GM23338 (cell line): ENCODE measurements around the gene DUSP9. TPM values are rescaled to one million over a fixed set of nuclear protein-coding genes. Genes with fewer than 3 reads are reported as not detected.

Experiments used
- ATAC-seq: fragments of 200-7000 bp; cut with Tn5 transposase; 3 replicates; pipeline ENCODE4 v1.9.1; 2020
- DNase-seq: peaks from one replicate; pipeline ENCODE4 v3.0.0-alpha.2; 2015; ENCODE audit warnings: low spot score
- H2AFZ ChIP-seq: fragments of 200-600 bp; sonication (generic); 2 replicates; pipeline ENCODE4 v1.8.0; 2016; ENCODE audit warnings: antibody characterized with exemption, mild to moderate bottlenecking, moderate library complexity
- H3F3A ChIP-seq: fragments of 200-600 bp; sonication (generic); replicated peaks from 2 replicates; pipeline ENCODE4 v1.8.0; 2017; ENCODE audit warnings: antibody characterized with exemption, mixed run types, low read depth
- H3K27ac ChIP-seq: fragments of 200-600 bp; sonication (generic); 2 replicates; pipeline ENCODE4 v1.6.1; 2016; ENCODE audit warnings: low read depth
- H3K27me3 ChIP-seq: fragments of 200-600 bp; sonication (generic); 2 replicates; pipeline ENCODE4 v1.8.0; 2016; ENCODE audit warnings: mild to moderate bottlenecking, mixed run types, moderate library complexity; ENCODE audit not compliant: insufficient read depth
- H3K36me3 ChIP-seq: fragments of 200-600 bp; sonication (generic); 2 replicates; pipeline ENCODE4 v1.8.0; 2016; ENCODE audit warnings: mild to moderate bottlenecking; ENCODE audit not compliant: insufficient read depth
- H3K4me1 ChIP-seq: fragments of 200-600 bp; sonication (generic); 2 replicates; pipeline ENCODE4 v1.8.0; 2016; ENCODE audit warnings: mild to moderate bottlenecking, moderate library complexity; ENCODE audit not compliant: insufficient read depth
- H3K4me2 ChIP-seq: fragments of 200-600 bp; sonication (generic); 2 replicates; pipeline ENCODE4 v1.7.1; 2017; ENCODE audit warnings: mixed run types
- H3K4me3 ChIP-seq: fragments of 200-600 bp; sonication (generic); 2 replicates; pipeline ENCODE4 v1.6.1; 2016; ENCODE audit warnings: mixed run types
- H3K79me2 ChIP-seq: fragments of 200-600 bp; sonication (generic); replicated peaks from 2 replicates; pipeline ENCODE4 v1.8.0; 2017; ENCODE audit warnings: mild to moderate bottlenecking; ENCODE audit not compliant: insufficient read depth
- H3K9me2 ChIP-seq: fragments of 200-600 bp; sonication (generic); 2 replicates; pipeline ENCODE4 v1.8.0; 2017; ENCODE audit not compliant: insufficient read depth
- H4K20me1 ChIP-seq: fragments of 200-600 bp; sonication (generic); replicated peaks from 2 replicates; pipeline ENCODE4 v1.8.0; 2017; ENCODE audit warnings: mild to moderate bottlenecking; ENCODE audit not compliant: insufficient read depth
- H3K27ac Mint-ChIP-seq: 2 replicates; pipeline ENCODE4 v1.8.0; 2020; ENCODE audit warnings: inconsistent platforms, mild to moderate bottlenecking, moderate library complexity, mixed read lengths
- H3K27me3 Mint-ChIP-seq: 3 replicates; pipeline ENCODE4 v1.8.0; 2022; ENCODE audit warnings: low read depth, mild to moderate bottlenecking, moderate library complexity, mixed read lengths, inconsistent platforms; ENCODE audit not compliant: insufficient read depth, poor library complexity
- H3K36me3 Mint-ChIP-seq: 3 replicates; pipeline ENCODE4 v1.8.0; 2021; ENCODE audit warnings: low read depth, mild to moderate bottlenecking, inconsistent platforms, moderate library complexity, mixed read lengths
- H3K4me1 Mint-ChIP-seq: 3 replicates; pipeline ENCODE4 v1.8.0; 2020; ENCODE audit warnings: mild to moderate bottlenecking, inconsistent platforms, mixed read lengths
- H3K4me3 Mint-ChIP-seq: 3 replicates; pipeline ENCODE4 v1.8.0; 2021; ENCODE audit warnings: moderate library complexity, mild to moderate bottlenecking, inconsistent platforms, mixed read lengths
- H3K9me3 Mint-ChIP-seq: 3 replicates; pipeline ENCODE4 v1.8.0; 2020; ENCODE audit warnings: moderate library complexity, mild to moderate bottlenecking, inconsistent platforms, mixed read lengths
- CREB1 ChIP-seq: fragments of 250-450 bp; sonication (Bioruptor Pico); IDR thresholded peaks from 2 replicates; pipeline ENCODE4 v1.5.0; 2020; ENCODE audit warnings: low read depth, mild to moderate bottlenecking, moderate library complexity
- CTCF ChIP-seq, 2 experiments: fragments of 200-600 bp in 1 of 2; sonication (generic) in 1 of 2; conservative IDR thresholded peaks; 2 replicates each; pipeline versions ENCODE4 v1.5.1 to v1.6.1; 2016 to 2017; ENCODE audit warnings: antibody characterized with exemption in 2 of 2, low read depth in 2 of 2, mild to moderate bottlenecking in 2 of 2, moderate library complexity in 1 of 2
- EZH2 ChIP-seq: fragments of 200-600 bp; sonication (generic); IDR thresholded peaks from one replicate; pipeline ENCODE4 v1.8.0; 2017; ENCODE audit warnings: antibody characterized with exemption, mild to moderate bottlenecking, low read depth; ENCODE audit not compliant: unreplicated experiment
- JUNB ChIP-seq: IDR thresholded peaks from one replicate; pipeline ENCODE4 v1.6.1; 2016; ENCODE audit warnings: antibody characterized with exemption; ENCODE audit not compliant: unreplicated experiment
- NANOG ChIP-seq: IDR thresholded peaks from 2 replicates; pipeline ENCODE4 v1.6.1; 2016; ENCODE audit warnings: antibody characterized with exemption, borderline replicate concordance
- POLR2AphosphoS5 ChIP-seq: IDR thresholded peaks from 2 replicates; pipeline ENCODE4 v1.6.1; 2016; ENCODE audit warnings: antibody characterized with exemption, low read depth
- STAT1 ChIP-seq: IDR thresholded peaks from one replicate; pipeline ENCODE4 v1.6.1; 2016; ENCODE audit warnings: antibody characterized with exemption; ENCODE audit not compliant: unreplicated experiment
- ZNF114 ChIP-seq: fragments of 250-450 bp; sonication (Bioruptor Pico); IDR thresholded peaks from 2 replicates; pipeline ENCODE4 v1.5.0; 2020; ENCODE audit warnings: mild to moderate bottlenecking, moderate library complexity
- ZNF331 ChIP-seq: fragments of 250-450 bp; sonication (Bioruptor Pico); IDR thresholded peaks from 2 replicates; pipeline ENCODE4 v1.5.0; 2020; ENCODE audit warnings: low read depth, mild to moderate bottlenecking, moderate library complexity
- ZNF462 ChIP-seq: fragments of 250-450 bp; sonication (Bioruptor Pico); IDR thresholded peaks from 2 replicates; pipeline ENCODE4 v1.5.0; 2020; ENCODE audit warnings: mild to moderate bottlenecking, moderate library complexity
- polyA plus RNA-seq: library from polyadenylated mRNA; unstranded; fragments of >200 nt; fragmentation: Nextera tagmentation; extraction: Ambion mirVana; gene quantifications from 2 replicates; pipeline ENCODE4 v1.2.1, GENCODE V29; 2016
- total RNA-seq: library from RNA; depleted of rRNA; stranded (reverse); fragments of >200 nt; shearing (Covaris generic); gene quantifications from 2 replicates; pipeline ENCODE4 v1.2.3, GENCODE V29; 2014

DUSP9 gene
- total and polyA plus RNA-seq, 2 experiments from 2014 or later: 0.71 to 3.9 TPM

- no peaks in the 10 kb centered on the region for H3K36me3 ChIP-seq
- Mint-ChIP-seq H3K4me3 (no peak overlapping the region), H3K9me3 (no peaks in the 10 kb centered on the region), H3K27ac (no peak overlapping the region), H3K4me1 (peaks cover 2% of the 10 kb centered on the region; the same call in 1 of the 3 replicates), H3K36me3 (no peaks in the 10 kb centered on the region; the same call in 1 of the 3 replicates), H3K27me3 (peaks cover 9% of the 10 kb centered on the region)
- H3F3A ChIP-seq: no peaks in the 10 kb centered on the region
- no peak overlapping the region for H3K4me3 ChIP-seq
- no peak overlapping the region for H3K4me2 ChIP-seq
- H3K27ac ChIP-seq: no peak overlapping the region
- DNase-seq: no peak
- peaks cover 13% of the 10 kb centered on the region for H3K27me3 ChIP-seq
- H3K4me1 ChIP-seq: no peaks in the 10 kb centered on the region
- no peaks in the 10 kb centered on the region for H3K79me2 ChIP-seq
- ATAC-seq: no peak
- TF ChIP-seq NANOG (no peak), STAT1 (no peak), EZH2 (no peak)
- no peak overlapping the region for H2AFZ ChIP-seq
- no peaks in the 10 kb centered on the region for H4K20me1 ChIP-seq
- H3K9me2 ChIP-seq: no peaks in the 10 kb centered on the region
Observed at GRCh38 chrX:153665726-153666306, 18.8 kb downstream of the DUSP9 start.

GRCh38 chrX:153667281-153667955, 20.4 kb downstream of the DUSP9 start:
- DNase-seq (no peak), ATAC-seq (no peak; the same call in 2 of the 3 replicates)
- no peak overlapping the region for H2AFZ ChIP-seq
- peaks cover 2% of the 10 kb centered on the region; the same call in 1 of the 3 replicates for H3K4me1 Mint-ChIP-seq
- no peaks in the 10 kb centered on the region for H3K79me2 ChIP-seq
- H3K4me1 ChIP-seq: no peaks in the 10 kb centered on the region
- no peaks in the 10 kb centered on the region for H3K27me3 ChIP-seq
- H3K27ac Mint-ChIP-seq: no peak overlapping the region
- H3F3A ChIP-seq: no peaks in the 10 kb centered on the region
- no peaks in the 10 kb centered on the region for H3K9me2 ChIP-seq
- peaks cover 3% of the 10 kb centered on the region for H3K27me3 Mint-ChIP-seq
- no peaks in the 10 kb centered on the region for H3K36me3 ChIP-seq
- no peak overlapping the region for H3K4me2 ChIP-seq
- no peak overlapping the region for H3K4me3 ChIP-seq
- H3K4me3 Mint-ChIP-seq: peak overlapping the region; percentile 76
- no peaks in the 10 kb centered on the region for H4K20me1 ChIP-seq
- H3K9me3 Mint-ChIP-seq: no peaks in the 10 kb centered on the region
- no peak overlapping the region for H3K27ac ChIP-seq
- H3K36me3 Mint-ChIP-seq: no peaks in the 10 kb centered on the region; the same call in 1 of the 3 replicates
- TF ChIP-seq EZH2: no peak
- TF ChIP-seq NANOG: no peak
- TF ChIP-seq JUNB: no peak
- no peak for TF ChIP-seq CREB1 (CRISPR knock-in tag)
- no peak for TF ChIP-seq ZNF462 (CRISPR knock-in tag)
- no peak for TF ChIP-seq ZNF331 (CRISPR knock-in tag)
- TF ChIP-seq POLR2AphosphoS5: no peak
- TF ChIP-seq ZNF114: no peak
- no peak for TF ChIP-seq CTCF (conservative IDR thresholded peaks at IDR 0.05; ENCODE audit: low read depth in 2 of 2)
